Astrocyte (in vitro differentiated cells and primary cell): ENCODE results near the gene ZFHX3.

Source experiments
- CTCF ChIP-seq: IDR thresholded peaks from 2 replicates; pipeline ENCODE4 v1.5.1; 2011; ENCODE audit warnings: low read depth, mild to moderate bottlenecking, inconsistent platforms, low read length, moderate library complexity; ENCODE audit not compliant: insufficient read depth
- EZH2 ChIP-seq: IDR thresholded peaks from 2 replicates; pipeline ENCODE4 v1.6.1; 2012; ENCODE audit warnings: mild to moderate bottlenecking, low read length, inconsistent platforms; ENCODE audit not compliant: insufficient read depth

- TF ChIP-seq CTCF (no peak), EZH2 (no peak)
Measured at GRCh38 chr16:73057291-73058210, 9.6 kb upstream of the ZFHX3 start.
